Brain pericyte (primary cell): ENCODE data around the gene TMPRSS7.
A peak's percentile ranks its signal among the peaks of the same experiment; 100 is the strongest.
"Not testable (repeated sequence)": the region's sequence is repeated elsewhere in the genome, so short reads cannot be mapped to it uniquely, and the experiment has no call there.

Experiments
- DNase-seq: peaks from one replicate; pipeline ENCODE4 v3.0.0-alpha.2; 2012; ENCODE audit warnings: low read depth, low spot score

Gene TMPRSS7

GRCh38 chr3:112013058-112013783, 21.3 kb upstream of the TMPRSS7 start:
- peak; percentile 29 for DNase-seq

DNA sequence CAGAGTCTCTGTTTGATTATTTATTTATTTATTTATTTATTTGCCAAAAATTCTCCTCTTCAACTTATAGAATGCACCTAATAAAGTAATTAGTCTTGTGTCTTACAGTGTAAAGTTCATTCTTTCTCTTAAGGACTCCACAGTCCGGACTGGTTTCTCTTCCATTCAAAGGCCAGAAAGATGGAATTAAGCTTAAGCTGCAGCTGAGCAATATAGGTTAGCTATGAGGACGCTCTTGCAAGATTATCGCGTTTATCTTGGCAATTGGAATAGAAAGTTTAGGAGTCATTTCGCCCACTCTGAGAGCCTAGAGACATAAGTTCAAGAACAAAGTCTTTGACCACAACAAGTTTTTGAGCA, 20.8 kb upstream of the TMPRSS7 start:
- DNase-seq, result no peak

- no peak for DNase-seq
These were observed 17.4 kb upstream of the TMPRSS7 start for GRCh38 chr3:112017091-112017490.

DNA sequence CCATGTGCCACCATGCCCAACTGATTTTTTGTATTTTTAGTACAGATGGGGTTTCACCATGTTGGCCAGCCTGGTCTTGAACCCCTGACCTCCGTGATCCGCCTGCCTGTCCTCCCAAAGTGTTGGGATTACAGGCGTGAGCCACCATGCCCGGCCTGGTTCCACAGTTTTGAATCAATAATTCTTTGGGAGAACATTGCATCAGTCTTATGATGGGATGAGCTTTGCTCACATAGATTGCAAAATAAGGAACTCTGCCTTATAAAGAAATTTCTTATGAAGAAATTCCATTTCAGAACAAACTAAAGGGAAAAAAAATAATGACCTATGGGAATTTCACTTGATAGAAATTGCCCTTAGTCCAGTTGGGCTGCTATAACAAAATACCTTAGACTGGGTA, 15.8 kb upstream of the TMPRSS7 start:
- no peak for DNase-seq

GRCh38 chr3:112019716-112020115, 14.8 kb upstream of the TMPRSS7 start:
- DNase-seq, result no peak

- DNase-seq, result no peak
These were observed 13.9 kb upstream of the TMPRSS7 start for GRCh38 chr3:112020674-112021085.

DNA sequence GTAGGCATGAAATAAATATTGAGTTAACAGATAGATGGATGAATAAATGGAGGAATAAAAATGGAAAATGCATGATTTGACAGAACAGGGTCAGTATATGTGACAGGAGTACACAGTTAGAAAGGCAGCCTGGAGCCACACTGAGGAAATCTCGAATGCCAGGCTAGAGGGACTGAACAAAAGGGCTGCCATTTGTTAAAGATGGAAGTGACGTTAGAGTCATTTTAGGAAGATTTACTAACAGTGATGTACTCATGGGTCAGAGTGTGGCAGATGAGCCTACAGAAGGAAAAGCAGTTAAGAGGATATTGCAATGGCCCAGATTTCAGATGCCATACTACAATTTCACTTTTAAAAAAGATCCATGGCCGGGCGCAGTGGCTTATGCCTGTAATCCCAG, 7.4 kb upstream of the TMPRSS7 start:
- DNase-seq, result no peak

GRCh38 chr3:112027826-112028225, 6.7 kb upstream of the TMPRSS7 start:
- no peak for DNase-seq

DNA sequence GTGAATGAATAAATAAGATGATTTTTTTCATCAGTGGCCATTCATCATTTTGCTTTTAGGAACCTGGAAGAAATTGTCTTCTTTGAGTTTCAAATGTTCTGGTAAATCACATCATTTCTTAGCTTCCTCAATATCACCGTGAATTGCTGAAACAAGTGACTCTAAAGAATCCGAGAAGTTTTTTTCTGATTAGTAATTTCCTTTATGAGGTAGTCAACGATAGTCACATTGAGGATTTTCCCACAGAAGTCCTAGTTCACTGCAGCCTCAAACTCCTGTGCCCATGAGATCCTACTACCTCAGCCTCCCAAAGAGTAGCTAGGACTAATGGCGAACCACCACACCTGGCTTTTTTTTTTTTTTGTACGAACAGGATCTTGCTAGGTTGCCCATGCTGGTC, 3.6 kb upstream of the TMPRSS7 start:
- no peak for DNase-seq

DNA sequence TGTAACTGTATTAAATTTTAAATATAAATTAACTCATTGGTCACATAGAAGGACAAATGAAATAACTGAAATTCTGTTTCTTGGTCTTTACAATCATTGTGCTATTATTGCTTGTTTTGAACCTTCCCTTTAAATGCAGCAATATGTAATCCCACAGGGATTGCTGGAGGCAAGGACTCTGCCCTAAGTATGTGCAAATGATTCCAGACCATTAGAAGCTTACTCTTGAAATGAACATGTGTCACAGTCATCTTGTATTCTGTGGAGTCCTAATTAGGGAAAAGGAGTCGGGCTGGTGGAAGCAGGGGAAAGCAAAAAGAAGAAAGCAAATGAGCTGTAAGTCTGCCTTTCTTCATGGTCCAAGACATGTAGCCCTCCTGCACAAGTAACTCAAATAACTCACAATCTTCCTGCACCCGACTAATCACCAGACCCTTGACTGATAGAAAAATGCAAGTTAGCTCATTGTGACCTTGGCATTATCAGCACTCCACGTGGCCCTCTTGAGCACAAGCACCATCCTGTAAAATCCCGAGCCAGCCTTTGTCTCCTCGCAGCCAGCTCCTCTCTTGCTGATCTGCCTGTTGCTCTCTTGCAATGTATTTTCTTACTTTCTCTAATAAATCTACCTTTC, 2.3 kb upstream of the TMPRSS7 start:
- DNase-seq, result no peak

DNA sequence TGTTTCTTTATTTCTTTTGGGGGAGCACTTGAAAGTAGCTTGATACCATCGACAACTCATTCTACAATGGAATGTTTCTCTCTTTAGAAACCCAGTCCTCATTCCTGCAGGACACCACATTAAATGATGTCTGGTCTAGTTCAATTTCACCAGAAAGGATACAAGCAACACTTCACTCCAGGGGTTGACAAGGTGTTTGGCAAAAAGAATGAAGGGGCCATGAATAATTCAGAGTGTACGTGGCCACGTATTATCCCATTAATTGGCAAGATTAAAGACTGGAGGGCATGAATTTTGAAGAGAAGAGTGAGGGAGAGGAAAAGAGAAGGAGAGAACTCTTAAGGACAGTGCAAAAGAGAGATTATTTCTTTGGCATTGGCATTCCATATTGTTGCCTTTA, 705 bp downstream of the TMPRSS7 start:
- DNase-seq, result no peak

- not testable (repeated sequence) for DNase-seq
These were observed 2.7 kb downstream of the TMPRSS7 start for GRCh38 chr3:112037194-112037593.

- DNase-seq, result no peak
These were observed 4.3 kb downstream of the TMPRSS7 start for GRCh38 chr3:112038863-112039262.

DNA sequence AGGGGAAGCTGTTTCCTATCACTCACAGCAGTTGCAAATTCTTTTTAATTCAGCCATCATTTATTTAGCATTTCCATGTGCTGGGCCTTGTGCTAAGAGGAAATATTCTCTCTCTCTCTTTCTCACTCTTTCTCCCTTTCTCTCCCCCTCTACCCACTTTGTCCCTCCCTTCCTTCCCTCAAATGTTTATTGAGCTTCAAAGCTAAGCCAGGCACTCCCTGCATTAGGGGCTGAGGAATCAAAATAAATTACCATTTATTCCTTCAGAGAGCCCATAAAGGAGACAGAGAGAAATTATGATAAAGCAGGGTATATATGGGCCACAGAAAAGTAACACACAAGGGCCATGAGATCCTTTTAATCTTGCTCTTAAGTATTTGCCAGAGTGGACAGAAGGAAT, 6.8 kb downstream of the TMPRSS7 start:
- DNase-seq, result no peak

DNA sequence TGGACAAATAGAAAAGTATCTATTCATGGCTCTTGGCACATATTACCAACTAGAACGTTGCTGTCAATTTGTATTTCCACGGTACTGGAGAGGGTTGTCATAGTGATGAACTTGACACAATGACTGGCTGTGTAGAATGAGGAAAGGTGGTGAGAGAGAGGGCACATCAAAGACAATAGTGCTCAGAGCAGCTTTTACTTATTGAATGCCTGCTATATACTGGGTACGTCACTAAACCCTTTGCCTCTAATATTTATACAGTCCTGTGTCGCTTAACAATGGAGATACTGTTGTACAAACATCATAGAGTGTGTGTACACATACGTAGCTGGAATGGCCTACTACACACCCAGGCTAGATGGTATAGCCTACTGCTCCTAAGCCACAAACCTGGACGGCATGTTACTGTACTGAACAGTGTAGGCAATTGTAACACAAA, 8.3 kb downstream of the TMPRSS7 start:
- DNase-seq, result no peak

GRCh38 chr3:112043621-112044201, 9.2 kb downstream of the TMPRSS7 start:
- no peak for DNase-seq

GRCh38 chr3:112046599-112046998, 12.1 kb downstream of the TMPRSS7 start:
- no peak for DNase-seq

DNA sequence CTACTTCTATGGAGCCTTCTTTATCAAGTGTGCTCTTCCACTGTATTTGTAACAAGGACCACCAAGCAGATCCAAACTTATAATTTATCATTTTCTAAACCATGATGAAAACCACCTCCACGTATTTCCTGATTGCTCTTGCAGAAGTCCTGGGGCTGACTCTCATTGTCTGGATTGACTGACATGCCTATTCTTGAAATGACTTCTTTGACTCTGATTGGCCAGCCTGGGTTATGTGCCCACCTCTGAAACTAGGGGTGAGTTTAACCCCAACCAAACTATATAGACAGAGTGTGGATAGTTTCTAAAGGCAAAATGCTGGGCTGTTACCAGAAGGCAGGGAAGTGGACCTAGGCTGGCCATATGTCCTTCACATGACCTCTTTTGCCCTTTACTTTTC, 12.7 kb downstream of the TMPRSS7 start:
- no peak for DNase-seq

DNA sequence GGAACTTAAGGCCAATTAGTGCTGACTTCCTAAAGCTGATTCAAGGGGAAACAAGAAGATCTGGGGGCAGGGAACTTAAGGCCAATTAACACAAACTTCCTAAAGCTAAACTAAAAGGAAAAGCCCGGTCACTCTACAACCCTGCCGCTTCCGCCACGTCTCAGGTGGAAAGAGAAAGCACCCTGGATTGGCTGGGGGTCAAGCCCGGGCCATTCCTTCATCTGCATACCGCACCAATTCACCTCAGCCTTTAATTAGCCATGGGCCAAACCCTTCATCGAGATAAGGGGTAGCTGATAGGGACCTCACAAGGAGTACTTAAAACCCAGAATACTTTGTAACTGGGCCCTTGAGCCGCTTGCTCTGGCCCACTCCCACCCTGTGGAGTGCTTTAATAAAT, 14.4 kb downstream of the TMPRSS7 start:
- no peak for DNase-seq

DNA sequence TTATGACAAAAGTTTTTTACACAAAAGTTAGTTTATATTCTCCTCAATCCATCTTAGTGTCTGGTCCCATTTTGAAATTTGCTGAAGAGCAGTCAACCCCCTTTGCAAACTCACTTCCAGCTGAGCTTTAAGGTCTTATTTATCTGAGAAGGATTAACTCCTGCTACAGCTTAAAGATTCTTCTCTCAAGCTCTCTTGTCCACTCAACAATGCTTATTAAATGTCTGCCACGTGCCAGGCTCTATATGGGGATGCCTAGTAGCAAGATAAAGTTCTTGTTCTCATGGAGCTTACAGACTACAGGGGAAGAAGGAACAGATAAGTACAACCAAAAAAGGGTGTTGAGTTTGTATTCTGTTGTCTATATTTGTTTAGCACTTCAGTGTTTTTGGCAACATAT, 18.7 kb downstream of the TMPRSS7 start:
- no peak for DNase-seq

- no peak for DNase-seq
These were observed 22.0 kb downstream of the TMPRSS7 start for GRCh38 chr3:112056451-112056929.

DNA sequence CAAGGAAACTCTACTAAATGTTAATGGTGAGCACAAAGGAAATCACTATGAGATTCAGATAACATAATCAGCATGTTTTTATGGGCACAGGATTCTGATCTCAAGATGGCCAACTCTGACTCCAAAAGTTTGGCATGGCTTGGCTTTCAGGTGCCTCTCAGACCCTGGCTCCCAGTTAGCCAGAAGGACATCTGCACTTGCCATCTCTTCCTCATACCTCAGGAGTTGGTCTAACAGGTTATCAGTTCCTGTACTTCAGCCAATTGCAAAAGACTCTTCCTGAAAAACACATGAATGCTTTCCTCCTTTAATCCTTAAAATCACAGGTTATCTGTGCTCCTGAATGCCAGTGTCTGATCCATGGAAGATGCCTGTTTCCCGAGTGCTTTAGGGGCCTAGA, 25.0 kb downstream of the TMPRSS7 start:
- DNase-seq, result no peak

DNA sequence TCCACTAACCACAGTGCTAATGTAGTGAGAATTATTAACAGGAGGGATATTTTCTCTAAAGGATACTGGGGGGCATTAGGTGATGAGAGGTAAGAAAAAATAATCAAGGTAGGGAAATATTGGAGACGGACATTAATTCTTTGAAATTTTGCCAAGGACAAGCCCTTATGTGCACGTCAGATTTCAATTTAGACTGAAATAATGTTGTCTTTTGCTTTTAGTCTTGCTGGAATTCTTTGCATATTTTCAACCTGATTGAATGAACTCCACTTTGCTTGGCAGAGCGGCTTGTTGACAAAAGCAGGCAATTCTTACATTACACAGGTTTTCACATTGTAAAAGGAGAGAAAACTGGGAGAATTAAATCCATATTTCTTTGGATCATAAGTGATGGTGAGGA, 26.6 kb downstream of the TMPRSS7 start:
- DNase-seq, result no peak
